SK-N-SH (cell line): ENCODE measurements around the gene FBXO36. TPM values are rescaled to one million over a fixed set of nuclear protein-coding genes. Genes with fewer than 3 reads are reported as not detected.

Experiments
- CTCF ChIA-PET: fragments of 300-600, 350-600 bp; formaldehyde crosslinking; extraction: SDS; loops from one replicate; lab custom pipeline; 2021; lab: Yijun Ruan, JAX
- POLR2A ChIA-PET: fragments of 350-600 bp; sonication (Branson Sonifier 250); formaldehyde crosslinking; extraction: SDS; loops from one replicate; lab custom pipeline; 2020; ENCODE audit warnings: antibody characterized with exemption, inconsistent platforms; lab: Yijun Ruan, JAX
- DNase-seq: peaks from one replicate; pipeline ENCODE4 v3.0.0; 2012
- H2AFZ ChIP-seq: fragments of 200-600 bp; sonication (generic); 2 replicates; pipeline ENCODE4 v1.8.1; 2016; ENCODE audit warnings: antibody characterized with exemption, mild to moderate bottlenecking, low read depth
- H3F3A ChIP-seq: fragments of 200-600 bp; sonication (generic); replicated peaks from 2 replicates; pipeline ENCODE3; 2016; ENCODE audit warnings: antibody characterized with exemption, mild to moderate bottlenecking; ENCODE audit not compliant: insufficient read depth
- H3K27ac ChIP-seq, 2 experiments: fragments of 200-500 bp in 1 of 2; fragments of 200-600 bp in 1 of 2; sonication (Bioruptor generic) in 1 of 2; sonication (generic), shearing (Covaris generic) in 1 of 2; 2 replicates each; pipeline versions ENCODE4 v1.5.1 to v1.6.1; 2014 to 2016; ENCODE audit warnings: low read depth in 2 of 2, inconsistent platforms in 1 of 2, low read length in 1 of 2, mild to moderate bottlenecking in 1 of 2, mixed read lengths in 1 of 2
- H3K27me3 ChIP-seq: fragments of 200-600 bp; sonication (generic), shearing (Covaris generic); 2 replicates; pipeline ENCODE4 v1.6.1; 2016; ENCODE audit warnings: mixed run types; ENCODE audit not compliant: insufficient read depth
- H3K36me3 ChIP-seq, 2 experiments: fragments of 200-500 bp in 1 of 2; fragments of 200-600 bp in 1 of 2; sonication (Bioruptor generic) in 1 of 2; sonication (generic) in 1 of 2; replicated peaks in 1 of 2; 2 replicates each; pipeline versions ENCODE3 to v1.5.1; 2014 to 2016; ENCODE audit warnings: low read length in 1 of 2, mild to moderate bottlenecking in 1 of 2; ENCODE audit not compliant: insufficient read depth in 2 of 2, control insufficient read depth in 1 of 2
- H3K4me1 ChIP-seq, 2 experiments: fragments of 200-500 bp in 1 of 2; fragments of 200-600 bp in 1 of 2; sonication (Bioruptor generic) in 1 of 2; sonication (generic), shearing (Covaris generic) in 1 of 2; 2 replicates each; pipeline versions ENCODE4 v1.5.1 to v1.6.1; 2014 to 2016; ENCODE audit warnings: low read depth in 1 of 2, low read length in 1 of 2, mixed run types in 1 of 2; ENCODE audit not compliant: insufficient read depth in 2 of 2, control insufficient read depth in 1 of 2
- H3K4me2 ChIP-seq: fragments of 200-600 bp; sonication (generic), shearing (Covaris generic); 2 replicates; pipeline ENCODE4 v1.6.1; 2017; ENCODE audit warnings: mixed run types
- H3K4me3 ChIP-seq, 2 experiments: fragments of 200-500 bp in 1 of 2; fragments of 200-600 bp in 1 of 2; sonication (Bioruptor generic) in 1 of 2; sonication (generic), shearing (Covaris generic) in 1 of 2; 2 replicates each; pipeline versions ENCODE4 v1.5.1 to v1.8.1; 2014 to 2016; ENCODE audit warnings: low read depth in 2 of 2, inconsistent platforms in 1 of 2, low read length in 1 of 2, mild to moderate bottlenecking in 1 of 2, mixed read lengths in 1 of 2, moderate library complexity in 1 of 2
- H3K79me2 ChIP-seq: fragments of 200-600 bp; sonication (generic); 2 replicates; pipeline ENCODE4 v1.8.1; 2017; ENCODE audit warnings: mild to moderate bottlenecking; ENCODE audit not compliant: insufficient read depth
- H3K9ac ChIP-seq: fragments of 200-600 bp; sonication (generic); 2 replicates; pipeline ENCODE4 v1.6.1; 2017; ENCODE audit warnings: mixed run types
- H3K9me2 ChIP-seq: fragments of 200-600 bp; sonication (generic); 2 replicates; pipeline ENCODE4 v1.6.1; 2017; ENCODE audit warnings: mixed run types
- H3K9me3 ChIP-seq: fragments of 200-600 bp; sonication (generic); 2 replicates; pipeline ENCODE4 v1.6.1; 2017; ENCODE audit warnings: mixed run types, mild to moderate bottlenecking, moderate library complexity
- H4K20me1 ChIP-seq: fragments of 200-600 bp; sonication (generic); 2 replicates; pipeline ENCODE4 v1.6.1; 2017; ENCODE audit warnings: mild to moderate bottlenecking, mixed run types; ENCODE audit not compliant: insufficient read depth
- CHD2 ChIP-seq: fragments of 150-350 bp; IDR thresholded peaks from 2 replicates; pipeline ENCODE4 v1.6.1; 2018; ENCODE audit warnings: low read length; ENCODE audit not compliant: partially characterized antibody
- CTCF ChIP-seq: fragments of 200-600 bp; sonication (generic); IDR thresholded peaks from 2 replicates; pipeline ENCODE4 v1.6.1; 2017; ENCODE audit warnings: antibody characterized with exemption, mild to moderate bottlenecking, moderate library complexity
- FOXJ3 ChIP-seq: sonication (generic); formaldehyde crosslinking; IDR thresholded peaks from 2 replicates; pipeline ENCODE4 v1.5.1; 2020; ENCODE audit warnings: mild to moderate bottlenecking, missing genetic modification reagents
- GABPA ChIP-seq: IDR thresholded peaks from 2 replicates; pipeline ENCODE4 v1.4.0; 2012; ENCODE audit warnings: low read depth, mild to moderate bottlenecking
- JUND ChIP-seq: IDR thresholded peaks from 2 replicates; pipeline ENCODE4 v1.4.0; 2012
- MAX ChIP-seq: IDR thresholded peaks from 2 replicates; pipeline ENCODE4 v1.4.0; 2012; ENCODE audit warnings: low read depth
- MXI1 ChIP-seq: IDR thresholded peaks from 2 replicates; pipeline ENCODE4 v1.6.1; 2012; ENCODE audit warnings: mild to moderate bottlenecking, low read depth, low read length, improper control_type of control experiment
- NFIC ChIP-seq: IDR thresholded peaks from 2 replicates; pipeline ENCODE4 v1.4.0; 2012; ENCODE audit warnings: borderline replicate concordance
- RAD21 ChIP-seq: IDR thresholded peaks from 2 replicates; pipeline ENCODE4 v1.6.1; 2012; ENCODE audit warnings: mild to moderate bottlenecking, low read length
- SIN3A ChIP-seq: IDR thresholded peaks from 2 replicates; pipeline ENCODE4 v1.6.1; 2012; ENCODE audit warnings: low read depth, mild to moderate bottlenecking, low read length, moderate library complexity, borderline replicate concordance
- SMC3 ChIP-seq: IDR thresholded peaks from 2 replicates; pipeline ENCODE4 v1.6.1; 2012; ENCODE audit warnings: low read depth, low read length, improper control_type of control experiment
- TEAD4 ChIP-seq: IDR thresholded peaks from 2 replicates; pipeline ENCODE4 v1.4.0; 2012; ENCODE audit warnings: mild to moderate bottlenecking, borderline replicate concordance; ENCODE audit not compliant: insufficient read depth
- WGBS: methylation state at CpG from one replicate; pipeline ENCODE4 v1.1.6; 2017; ENCODE audit warnings: low lambda C conversion rate; 5-methylcytosine and 5-hydroxymethylcytosine counted together
- polyA plus RNA-seq, 3 experiments: library from polyadenylated mRNA; depleted of rRNA; stranded (reverse); fragments of >200 nt; gene quantifications; 2 replicates each; pipeline ENCODE4 v1.2.3, GENCODE V29; 2012
- TF ChIP-seq, protein P1 (sequence below): fragments of 150-350 bp; IDR thresholded peaks from 2 replicates; pipeline ENCODE4 v1.6.1; 2016; ENCODE audit warnings: mild to moderate bottlenecking, low read depth, low read length
- TF ChIP-seq, protein P2 (sequence below): IDR thresholded peaks from 2 replicates; pipeline ENCODE4 v1.4.0; 2012; ENCODE audit warnings: low read depth, borderline replicate concordance
- TF ChIP-seq, protein P3 (sequence below): IDR thresholded peaks from 2 replicates; pipeline ENCODE4 v1.4.0; 2012; ENCODE audit warnings: low read depth, borderline replicate concordance

Gene FBXO36
- polyA plus RNA-seq, 1 of the 3 experiments (the other 2 are of a cell fraction): 3.9 TPM

DNA sequence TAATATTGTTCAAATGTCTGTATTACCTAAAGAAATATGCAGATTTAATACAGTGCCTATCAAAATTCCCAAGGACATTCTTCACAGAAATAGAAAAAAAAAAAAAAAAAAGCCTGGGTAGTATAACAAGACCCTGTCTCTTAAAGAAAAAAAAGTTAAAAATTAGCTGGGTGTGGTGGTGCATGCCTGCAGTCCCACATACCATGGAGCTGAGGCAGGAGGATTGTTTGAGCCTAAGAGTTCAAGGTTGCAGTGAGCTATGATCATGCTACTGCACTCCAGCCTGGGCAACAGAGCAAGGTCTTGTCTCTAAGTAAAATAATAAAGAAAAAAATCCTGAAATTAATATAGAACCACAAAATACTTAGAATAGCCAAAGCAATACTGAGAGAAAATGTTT, 94.5 kb downstream of the FBXO36 start:
- Histone ChIP-seq H3K4me3 (no peak overlapping the region), H3K9ac (no peak overlapping the region), H2AFZ (no peak overlapping the region), H3K36me3 (no peaks in the 10 kb centered on the region), H3K9me3 (no peaks in the 10 kb centered on the region), H3K27me3 (no peaks in the 10 kb centered on the region), H4K20me1 (no peaks in the 10 kb centered on the region), H3K79me2 (no peaks in the 10 kb centered on the region), H3F3A (no peaks in the 10 kb centered on the region), H3K4me2 (no peak overlapping the region), H3K4me1 (no peaks in the 10 kb centered on the region), H3K9me2 (no peaks in the 10 kb centered on the region), H3K27ac (no peak overlapping the region)
- CTCF ChIA-PET: interaction anchor here (0.6 to 1.4 kb wide), 2 partner anchors 9 to 784 kb away, joined by 3 to 7 read pairs; no protein-coding TSS in a partner anchor
- POLR2A ChIA-PET: no interaction called here
- no peak for DNase-seq
- TF ChIP-seq JUND: no peak
- TF ChIP-seq CHD2: no peak
- TF ChIP-seq, protein P1, sequence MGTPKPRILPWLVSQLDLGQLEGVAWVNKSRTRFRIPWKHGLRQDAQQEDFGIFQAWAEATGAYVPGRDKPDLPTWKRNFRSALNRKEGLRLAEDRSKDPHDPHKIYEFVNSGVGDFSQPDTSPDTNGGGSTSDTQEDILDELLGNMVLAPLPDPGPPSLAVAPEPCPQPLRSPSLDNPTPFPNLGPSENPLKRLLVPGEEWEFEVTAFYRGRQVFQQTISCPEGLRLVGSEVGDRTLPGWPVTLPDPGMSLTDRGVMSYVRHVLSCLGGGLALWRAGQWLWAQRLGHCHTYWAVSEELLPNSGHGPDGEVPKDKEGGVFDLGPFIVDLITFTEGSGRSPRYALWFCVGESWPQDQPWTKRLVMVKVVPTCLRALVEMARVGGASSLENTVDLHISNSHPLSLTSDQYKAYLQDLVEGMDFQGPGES: no peak
- no peak for TF ChIP-seq SMC3
- TF ChIP-seq, protein P2, sequence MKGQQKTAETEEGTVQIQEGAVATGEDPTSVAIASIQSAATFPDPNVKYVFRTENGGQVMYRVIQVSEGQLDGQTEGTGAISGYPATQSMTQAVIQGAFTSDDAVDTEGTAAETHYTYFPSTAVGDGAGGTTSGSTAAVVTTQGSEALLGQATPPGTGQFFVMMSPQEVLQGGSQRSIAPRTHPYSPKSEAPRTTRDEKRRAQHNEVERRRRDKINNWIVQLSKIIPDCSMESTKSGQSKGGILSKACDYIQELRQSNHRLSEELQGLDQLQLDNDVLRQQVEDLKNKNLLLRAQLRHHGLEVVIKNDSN: no peak

GRCh38 chr2:230018153-230018552, 95.8 kb downstream of the FBXO36 start:
- H3F3A ChIP-seq: no peaks in the 10 kb centered on the region
- POLR2A ChIA-PET: no interaction called here
- no peaks in the 10 kb centered on the region for H3K4me1 ChIP-seq
- H3K4me2 ChIP-seq: no peak overlapping the region
- no peak overlapping the region for H2AFZ ChIP-seq
- H4K20me1 ChIP-seq: no peaks in the 10 kb centered on the region
- CTCF ChIA-PET: interaction anchor here (1.4 kb wide), 1 partner anchor 10 kb away, joined by 7 read pairs; no protein-coding TSS in a partner anchor
- no peaks in the 10 kb centered on the region for H3K27me3 ChIP-seq
- no peaks in the 10 kb centered on the region for H3K9me2 ChIP-seq
- no peaks in the 10 kb centered on the region for H3K79me2 ChIP-seq
- TF ChIP-seq SIN3A (no peak), TEAD4 (no peak), NFIC (no peak), GABPA (no peak), MAX (no peak), JUND (no peak), MXI1 (no peak), FOXJ3 (CRISPR knock-in tag) (no peak), CTCF (no peak), RAD21 (no peak)
- TF ChIP-seq, protein P3, sequence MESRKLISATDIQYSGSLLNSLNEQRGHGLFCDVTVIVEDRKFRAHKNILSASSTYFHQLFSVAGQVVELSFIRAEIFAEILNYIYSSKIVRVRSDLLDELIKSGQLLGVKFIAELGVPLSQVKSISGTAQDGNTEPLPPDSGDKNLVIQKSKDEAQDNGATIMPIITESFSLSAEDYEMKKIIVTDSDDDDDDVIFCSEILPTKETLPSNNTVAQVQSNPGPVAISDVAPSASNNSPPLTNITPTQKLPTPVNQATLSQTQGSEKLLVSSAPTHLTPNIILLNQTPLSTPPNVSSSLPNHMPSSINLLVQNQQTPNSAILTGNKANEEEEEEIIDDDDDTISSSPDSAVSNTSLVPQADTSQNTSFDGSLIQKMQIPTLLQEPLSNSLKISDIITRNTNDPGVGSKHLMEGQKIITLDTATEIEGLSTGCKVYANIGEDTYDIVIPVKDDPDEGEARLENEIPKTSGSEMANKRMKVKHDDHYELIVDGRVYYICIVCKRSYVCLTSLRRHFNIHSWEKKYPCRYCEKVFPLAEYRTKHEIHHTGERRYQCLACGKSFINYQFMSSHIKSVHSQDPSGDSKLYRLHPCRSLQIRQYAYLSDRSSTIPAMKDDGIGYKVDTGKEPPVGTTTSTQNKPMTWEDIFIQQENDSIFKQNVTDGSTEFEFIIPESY: no peak
- TF ChIP-seq, all 33 proteins: peak for 0
- H3K9me3 ChIP-seq: no peaks in the 10 kb centered on the region
- no peak overlapping the region for H3K4me3 ChIP-seq
- no peak overlapping the region for H3K27ac ChIP-seq
- DNase-seq: no peak
- H3K9ac ChIP-seq: no peak overlapping the region
- no peaks in the 10 kb centered on the region for H3K36me3 ChIP-seq
- 79% methylated on average over 4 of the region's 4 CpGs for WGBS
